ENCODE measurements around the gene MRPL3.

The MRPL3 gene

GRCh38 chr3:131538968-131539367 is 36.2 kb upstream of the MRPL3 start:
- H3K36me3 ChIP-seq (ENCODE audit: control insufficient read depth, low read depth, low read length): no peaks in the 10 kb centered on the region
- no peaks in the 10 kb centered on the region for H3K9me3 ChIP-seq (ENCODE audit: control insufficient read depth, low read depth, low read length)
- H3K9ac ChIP-seq (ENCODE audit: low read length): no peak overlapping the region
- H3K27me3 ChIP-seq (ENCODE audit: control insufficient read depth, insufficient read depth, low read length): no peaks in the 10 kb centered on the region
- H3K4me3 ChIP-seq (ENCODE audit: low read length): no peak overlapping the region
- H3K27ac ChIP-seq (ENCODE audit: low read length): no peak overlapping the region
- H3K4me1 ChIP-seq (ENCODE audit: control insufficient read depth, low read depth, low read length): peaks cover 11% of the 10 kb centered on the region

- no peaks in the 10 kb centered on the region for H3K36me3 ChIP-seq (ENCODE audit: control insufficient read depth, low read depth, low read length)
- no peak overlapping the region for H3K27ac ChIP-seq (ENCODE audit: low read length)
- no peaks in the 10 kb centered on the region for H3K9me3 ChIP-seq (ENCODE audit: control insufficient read depth, low read depth, low read length)
- no peaks in the 10 kb centered on the region for H3K27me3 ChIP-seq (ENCODE audit: control insufficient read depth, insufficient read depth, low read length)
- no peak overlapping the region for H3K4me3 ChIP-seq (ENCODE audit: low read length)
- peaks cover 11% of the 10 kb centered on the region for H3K4me1 ChIP-seq (ENCODE audit: control insufficient read depth, low read depth, low read length)
- no peak overlapping the region for H3K9ac ChIP-seq (ENCODE audit: low read length)
Observed at GRCh38 chr3:131537531-131537930, 34.8 kb upstream of the MRPL3 start.

GRCh38 chr3:131535596-131535995 is 32.8 kb upstream of the MRPL3 start:
- Histone ChIP-seq H3K27me3 (ENCODE audit: control insufficient read depth, insufficient read depth, low read length) (no peaks in the 10 kb centered on the region), H3K27ac (ENCODE audit: low read length) (no peak overlapping the region), H3K9me3 (ENCODE audit: control insufficient read depth, low read depth, low read length) (no peaks in the 10 kb centered on the region), H3K36me3 (ENCODE audit: control insufficient read depth, low read depth, low read length) (no peaks in the 10 kb centered on the region), H3K9ac (ENCODE audit: low read length) (no peak overlapping the region), H3K4me3 (ENCODE audit: low read length) (no peak overlapping the region), H3K4me1 (ENCODE audit: control insufficient read depth, low read depth, low read length) (peaks cover 11% of the 10 kb centered on the region)

DNA sequence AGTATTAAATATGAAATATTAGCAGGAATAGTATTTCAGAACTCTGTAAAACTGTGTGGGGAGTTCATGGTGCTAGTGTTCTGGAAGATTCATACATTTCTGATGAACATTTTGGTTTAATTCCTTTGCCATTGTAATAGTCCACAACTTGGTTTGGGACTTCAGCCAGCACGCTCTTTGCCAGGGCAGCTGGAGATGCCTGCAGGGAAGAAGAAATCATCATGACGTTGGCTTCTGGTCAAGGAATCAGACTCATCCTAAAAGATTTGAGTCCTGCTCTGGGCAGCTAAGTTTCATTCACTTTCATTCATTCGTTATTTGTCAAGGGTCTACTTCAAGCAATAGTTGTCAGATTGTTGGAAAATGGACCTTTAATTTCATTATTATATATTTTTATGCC is 32.4 kb upstream of the MRPL3 start:
- H3K4me1 ChIP-seq (ENCODE audit: control insufficient read depth, low read depth, low read length): peaks cover 11% of the 10 kb centered on the region
- no peaks in the 10 kb centered on the region for H3K9me3 ChIP-seq (ENCODE audit: control insufficient read depth, low read depth, low read length)
- H3K36me3 ChIP-seq (ENCODE audit: control insufficient read depth, low read depth, low read length): no peaks in the 10 kb centered on the region
- no peak overlapping the region for H3K4me3 ChIP-seq (ENCODE audit: low read length)
- H3K9ac ChIP-seq (ENCODE audit: low read length): no peak overlapping the region
- no peak overlapping the region for H3K27ac ChIP-seq (ENCODE audit: low read length)
- no peaks in the 10 kb centered on the region for H3K27me3 ChIP-seq (ENCODE audit: control insufficient read depth, insufficient read depth, low read length)

- no peaks in the 10 kb centered on the region for H3K36me3 ChIP-seq (ENCODE audit: control insufficient read depth, low read depth, low read length)
- peaks cover 11% of the 10 kb centered on the region for H3K4me1 ChIP-seq (ENCODE audit: control insufficient read depth, low read depth, low read length)
- no peaks in the 10 kb centered on the region for H3K27me3 ChIP-seq (ENCODE audit: control insufficient read depth, insufficient read depth, low read length)
- H3K4me3 ChIP-seq (ENCODE audit: low read length): no peak overlapping the region
- H3K9me3 ChIP-seq (ENCODE audit: control insufficient read depth, low read depth, low read length): no peaks in the 10 kb centered on the region
- no peak overlapping the region for H3K9ac ChIP-seq (ENCODE audit: low read length)
- H3K27ac ChIP-seq (ENCODE audit: low read length): no peak overlapping the region
Observed at GRCh38 chr3:131532645-131533044, 29.9 kb upstream of the MRPL3 start.

DNA sequence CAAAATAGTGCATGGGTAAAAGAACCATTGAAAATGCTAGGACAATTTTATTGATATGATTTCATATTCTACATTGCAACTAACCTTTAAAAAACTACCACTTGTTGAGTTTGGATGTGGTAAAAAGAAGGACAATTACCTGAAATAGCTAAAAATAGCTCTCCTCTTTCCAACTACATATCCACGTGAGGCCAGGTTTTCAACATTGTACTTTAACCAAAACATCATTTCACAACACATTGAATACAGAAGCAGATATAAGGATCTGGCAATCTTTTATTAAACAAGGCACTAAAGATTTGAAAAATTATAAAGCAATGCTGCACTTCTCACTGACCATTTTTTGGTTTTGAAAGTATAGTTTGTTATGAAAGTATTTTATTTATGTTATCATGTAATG is 28.1 kb upstream of the MRPL3 start:
- Histone ChIP-seq H3K36me3 (ENCODE audit: control insufficient read depth, low read depth, low read length) (no peaks in the 10 kb centered on the region), H3K4me1 (ENCODE audit: control insufficient read depth, low read depth, low read length) (peaks cover 5% of the 10 kb centered on the region), H3K9me3 (ENCODE audit: control insufficient read depth, low read depth, low read length) (no peaks in the 10 kb centered on the region), H3K4me3 (ENCODE audit: low read length) (no peak overlapping the region), H3K9ac (ENCODE audit: low read length) (no peak overlapping the region), H3K27me3 (ENCODE audit: control insufficient read depth, insufficient read depth, low read length) (no peaks in the 10 kb centered on the region), H3K27ac (ENCODE audit: low read length) (no peak overlapping the region)

GRCh38 chr3:131530388-131530787 is 27.6 kb upstream of the MRPL3 start:
- no peak overlapping the region for H3K9ac ChIP-seq (ENCODE audit: low read length)
- H3K4me3 ChIP-seq (ENCODE audit: low read length): no peak overlapping the region

GRCh38 chr3:131526801-131527347 is 24.1 kb upstream of the MRPL3 start:
- Histone ChIP-seq H3K9me3 (ENCODE audit: control insufficient read depth, low read depth, low read length) (no peaks in the 10 kb centered on the region), H3K27ac (ENCODE audit: low read length) (no peak overlapping the region), H3K36me3 (ENCODE audit: control insufficient read depth, low read depth, low read length) (no peaks in the 10 kb centered on the region), H3K4me3 (ENCODE audit: low read length) (no peak overlapping the region), H3K27me3 (ENCODE audit: control insufficient read depth, insufficient read depth, low read length) (no peaks in the 10 kb centered on the region), H3K4me1 (ENCODE audit: control insufficient read depth, low read depth, low read length) (no peaks in the 10 kb centered on the region), H3K9ac (ENCODE audit: low read length) (no peak overlapping the region)

More at GRCh38 chr3:131530388-131530787, 27.6 kb upstream of the MRPL3 start:
- Histone ChIP-seq H3K27me3 (ENCODE audit: control insufficient read depth, insufficient read depth, low read length) (no peaks in the 10 kb centered on the region), H3K36me3 (ENCODE audit: control insufficient read depth, low read depth, low read length) (no peaks in the 10 kb centered on the region), H3K9me3 (ENCODE audit: control insufficient read depth, low read depth, low read length) (no peaks in the 10 kb centered on the region), H3K4me1 (ENCODE audit: control insufficient read depth, low read depth, low read length) (peaks cover under 1% of the 10 kb centered on the region), H3K27ac (ENCODE audit: low read length) (no peak overlapping the region)

DNA sequence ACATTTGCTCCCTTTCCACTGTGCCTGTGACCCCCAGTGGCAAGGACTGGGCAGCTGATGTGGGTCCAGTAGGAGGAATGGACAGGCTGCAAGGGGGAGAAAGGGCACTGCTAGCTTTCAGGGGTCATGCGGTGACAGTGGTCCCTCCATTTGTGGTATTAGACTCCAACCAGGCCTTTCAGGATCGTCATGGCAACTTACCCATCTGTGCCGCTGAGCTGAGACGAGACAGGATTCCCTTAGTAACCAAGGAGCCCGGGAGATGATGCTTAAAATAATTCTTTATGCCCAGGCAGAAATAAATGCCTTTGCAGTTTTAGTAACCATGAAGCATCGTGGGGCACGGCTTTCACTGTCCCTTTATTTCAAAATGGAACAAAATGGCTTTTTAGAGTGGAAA is 15.9 kb upstream of the MRPL3 start:
- Histone ChIP-seq H3K9me3 (ENCODE audit: control insufficient read depth, low read depth, low read length) (no peaks in the 10 kb centered on the region), H3K27me3 (ENCODE audit: control insufficient read depth, insufficient read depth, low read length) (no peaks in the 10 kb centered on the region), H3K4me1 (ENCODE audit: control insufficient read depth, low read depth, low read length) (no peaks in the 10 kb centered on the region), H3K4me3 (ENCODE audit: low read length) (no peak overlapping the region), H3K9ac (ENCODE audit: low read length) (no peak overlapping the region), H3K36me3 (ENCODE audit: control insufficient read depth, low read depth, low read length) (no peaks in the 10 kb centered on the region), H3K27ac (ENCODE audit: low read length) (no peak overlapping the region)

DNA sequence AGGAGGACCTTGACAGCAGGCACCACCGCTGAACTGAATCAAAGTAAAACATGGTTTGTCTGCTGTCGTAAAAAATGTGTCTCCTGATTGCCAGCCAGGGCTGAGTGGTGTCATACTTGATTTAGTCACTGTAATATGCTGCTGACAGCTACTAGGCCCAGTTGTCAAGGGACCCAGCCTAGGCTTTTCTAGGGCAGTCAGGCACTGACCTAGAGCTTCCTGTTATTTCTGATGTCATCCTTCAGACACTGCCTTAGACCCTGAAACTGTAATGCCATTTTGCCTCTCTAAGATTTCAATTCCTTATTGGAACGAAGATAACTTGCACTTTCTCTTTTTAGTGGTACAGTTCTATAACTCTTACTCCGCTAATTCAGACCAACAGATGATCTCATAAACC is 2.6 kb upstream of the MRPL3 start:
- H3K27me3 ChIP-seq (ENCODE audit: control insufficient read depth, insufficient read depth, low read length): peaks cover 30% of the 10 kb centered on the region
- H3K9ac ChIP-seq (ENCODE audit: low read length): no peak overlapping the region
- no peaks in the 10 kb centered on the region for H3K9me3 ChIP-seq (ENCODE audit: control insufficient read depth, low read depth, low read length)
- no peak overlapping the region for H3K27ac ChIP-seq (ENCODE audit: low read length)
- peaks cover under 1% of the 10 kb centered on the region for H3K36me3 ChIP-seq (ENCODE audit: control insufficient read depth, low read depth, low read length)
- H3K4me1 ChIP-seq (ENCODE audit: control insufficient read depth, low read depth, low read length): no peaks in the 10 kb centered on the region
- H3K4me3 ChIP-seq (ENCODE audit: low read length): no peak overlapping the region

- Histone ChIP-seq H3K4me3 (ENCODE audit: low read length) (peak overlapping the region; percentile 98), H3K36me3 (ENCODE audit: control insufficient read depth, low read depth, low read length) (peaks cover 19% of the 10 kb centered on the region), H3K9me3 (ENCODE audit: control insufficient read depth, low read depth, low read length) (no peaks in the 10 kb centered on the region), H3K9ac (ENCODE audit: low read length) (peak overlapping the region; percentile 98), H3K4me1 (ENCODE audit: control insufficient read depth, low read depth, low read length) (no peaks in the 10 kb centered on the region), H3K27me3 (ENCODE audit: control insufficient read depth, insufficient read depth, low read length) (peaks cover 30% of the 10 kb centered on the region), H3K27ac (ENCODE audit: low read length) (no peak overlapping the region)
Observed at GRCh38 chr3:131503320-131503635, 507 bp upstream of the MRPL3 start.

DNA sequence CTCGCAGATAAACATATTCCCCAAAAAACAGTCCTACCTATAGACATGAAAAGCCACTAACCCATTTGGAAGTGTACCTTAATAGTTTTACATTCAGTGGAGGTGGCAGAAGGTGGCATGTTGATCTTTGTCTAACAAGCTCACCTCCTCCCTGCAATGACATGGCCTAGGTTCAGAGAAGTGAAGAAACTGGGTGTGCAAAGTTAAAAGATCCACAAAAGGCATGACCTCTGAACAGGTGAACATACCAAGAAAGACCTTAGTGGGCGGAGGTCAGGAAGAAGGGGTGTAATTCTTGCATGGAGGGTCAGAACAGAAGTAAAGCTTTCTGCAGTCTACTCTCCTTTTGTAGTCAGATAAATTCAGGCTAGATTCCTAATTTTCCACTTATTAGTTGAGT is 822 bp downstream of the MRPL3 start:
- H3K4me3 ChIP-seq (ENCODE audit: low read length): peak overlapping the region; percentile 98
- no peaks in the 10 kb centered on the region for H3K4me1 ChIP-seq (ENCODE audit: control insufficient read depth, low read depth, low read length)
- H3K9me3 ChIP-seq (ENCODE audit: control insufficient read depth, low read depth, low read length): no peaks in the 10 kb centered on the region
- H3K27me3 ChIP-seq (ENCODE audit: control insufficient read depth, insufficient read depth, low read length): peaks cover 25% of the 10 kb centered on the region
- H3K9ac ChIP-seq (ENCODE audit: low read length): peak overlapping the region; percentile 98
- peak overlapping the region; percentile 91 for H3K27ac ChIP-seq (ENCODE audit: low read length)
- peaks cover 31% of the 10 kb centered on the region for H3K36me3 ChIP-seq (ENCODE audit: control insufficient read depth, low read depth, low read length)
